NCI-H510A (cell line): ENCODE results near the gene MEDAG.

Source experiments
- DNase-seq: peaks from one replicate; lab custom pipeline; 2025; lab: John Stamatoyannopoulos, UW

MEDAG gene

DNA sequence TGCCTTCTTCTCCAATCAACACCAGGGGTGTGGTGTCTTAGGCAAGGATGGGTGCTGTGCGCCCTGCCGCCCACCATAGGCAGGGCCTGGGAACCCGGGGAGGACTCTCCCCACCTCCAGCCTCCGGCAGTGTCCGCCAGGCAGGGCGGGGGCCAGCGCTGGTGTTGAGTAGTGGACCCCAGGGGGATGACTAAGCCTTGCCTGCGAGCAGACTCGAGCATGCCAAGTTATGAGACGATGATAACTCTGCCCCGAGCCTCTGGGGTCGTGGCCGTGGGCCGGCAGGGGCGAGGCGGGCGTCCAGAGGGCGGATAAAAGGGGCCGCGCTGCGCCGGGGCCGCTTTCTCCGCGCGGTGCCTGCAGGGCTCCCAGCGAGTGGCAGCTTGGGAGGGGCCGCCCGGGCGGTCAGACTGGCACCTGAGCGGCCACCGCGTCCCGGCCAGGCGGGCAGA is at the start of gene MEDAG:
TSS of gene MEDAG (plus strand) at position 340 of the 452 bp plus-strand sequence. CDS start 245 bp downstream, outside the sequence.
- no peak for DNase-seq

DNA sequence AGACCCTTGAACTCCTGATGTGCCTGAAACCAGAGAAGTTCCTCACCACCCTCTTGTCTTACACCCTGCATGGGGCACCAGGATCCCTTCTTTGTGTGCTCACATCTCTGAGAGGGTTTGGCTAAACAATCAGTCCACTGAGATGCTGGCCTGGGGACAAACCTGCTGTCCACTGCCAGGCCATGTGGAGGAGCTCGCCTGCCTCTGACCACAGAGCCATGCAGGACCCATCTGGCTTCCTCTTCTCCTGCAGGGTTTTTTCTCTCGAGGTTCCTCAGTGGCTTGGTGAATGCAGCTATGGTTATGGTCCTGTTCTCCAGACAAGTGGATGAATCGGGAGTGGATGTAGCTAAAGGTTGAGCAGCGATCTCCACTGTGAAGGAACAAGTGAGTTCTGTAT is 49.1 kb upstream of the MEDAG start:
- no peak for DNase-seq

- no peak for DNase-seq
Observed at GRCh38 chr13:30857636-30858035, 48.4 kb upstream of the MEDAG start.

DNA sequence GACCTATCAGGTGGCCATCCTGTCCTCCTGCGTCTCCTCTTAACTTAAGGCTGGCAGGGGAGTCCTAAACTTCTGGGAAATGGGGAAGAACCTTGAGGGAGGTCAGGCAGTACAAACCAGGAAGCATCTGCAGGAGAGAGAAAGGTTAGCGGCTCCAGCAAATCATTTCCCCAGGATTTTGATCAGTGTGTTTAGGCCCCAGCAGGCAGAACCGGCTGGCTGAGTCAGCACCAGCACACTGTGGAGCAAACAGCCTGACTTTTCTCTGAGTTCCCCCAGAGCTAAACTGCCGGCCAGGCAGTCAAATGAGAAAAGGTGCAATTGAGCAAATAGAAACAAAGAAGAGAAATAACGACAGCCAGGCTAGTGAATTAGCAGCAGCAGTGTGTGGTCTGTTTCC is 46.7 kb upstream of the MEDAG start:
- DNase-seq: no peak

- no peak for DNase-seq
Observed at GRCh38 chr13:30861163-30861562, 44.9 kb upstream of the MEDAG start.

DNA sequence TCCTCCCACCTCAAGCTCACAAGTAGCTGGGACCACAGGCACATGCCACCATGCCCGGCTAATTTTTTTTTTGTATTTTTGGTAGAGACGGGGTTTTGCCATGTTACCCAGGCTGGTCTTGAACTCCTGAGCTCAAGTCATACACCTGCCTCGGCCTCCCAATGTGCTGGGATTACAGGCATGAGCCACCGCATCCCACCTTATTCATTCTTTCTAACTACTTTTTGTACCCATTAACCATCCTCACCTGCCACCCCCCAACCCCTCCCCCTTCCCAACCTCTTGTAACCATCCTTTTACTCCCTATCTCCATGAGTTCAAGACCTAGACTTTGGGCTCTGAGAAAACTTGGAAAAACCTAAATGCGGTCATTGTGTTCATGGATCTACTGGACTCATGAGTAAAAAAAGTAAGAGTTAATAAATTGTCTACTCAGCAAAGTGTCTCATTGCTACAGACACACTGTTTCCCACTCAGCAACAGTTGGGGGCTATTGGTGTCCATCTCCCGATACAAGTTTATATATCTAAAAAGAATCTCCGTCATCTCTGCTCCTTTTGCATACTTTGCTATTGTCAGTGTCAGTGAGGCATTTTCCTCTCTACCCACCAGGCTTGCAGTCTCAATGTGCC is 44.1 kb upstream of the MEDAG start:
- no peak for DNase-seq

- DNase-seq: no peak
Observed at GRCh38 chr13:30862707-30863106, 43.4 kb upstream of the MEDAG start.

DNA sequence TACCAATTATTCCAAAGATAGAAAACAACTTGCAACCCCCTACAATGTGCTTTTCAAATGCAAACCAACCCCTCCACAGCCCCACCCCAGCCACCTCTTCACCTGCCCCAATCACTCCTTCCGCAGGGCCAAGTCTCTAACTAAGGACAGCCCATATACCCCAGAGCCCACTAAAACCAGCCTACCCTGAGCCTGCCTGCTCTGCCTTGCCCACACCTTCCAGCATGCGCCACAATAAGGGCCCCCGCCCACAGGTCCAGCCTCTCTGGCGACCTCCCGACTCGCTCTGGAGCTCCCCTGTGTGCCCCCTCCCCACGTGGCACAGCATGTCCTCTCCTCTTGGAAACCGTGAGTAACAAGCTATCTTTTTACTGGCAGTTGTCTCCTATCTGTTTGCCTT is 42.8 kb upstream of the MEDAG start:
- DNase-seq: no peak

DNA sequence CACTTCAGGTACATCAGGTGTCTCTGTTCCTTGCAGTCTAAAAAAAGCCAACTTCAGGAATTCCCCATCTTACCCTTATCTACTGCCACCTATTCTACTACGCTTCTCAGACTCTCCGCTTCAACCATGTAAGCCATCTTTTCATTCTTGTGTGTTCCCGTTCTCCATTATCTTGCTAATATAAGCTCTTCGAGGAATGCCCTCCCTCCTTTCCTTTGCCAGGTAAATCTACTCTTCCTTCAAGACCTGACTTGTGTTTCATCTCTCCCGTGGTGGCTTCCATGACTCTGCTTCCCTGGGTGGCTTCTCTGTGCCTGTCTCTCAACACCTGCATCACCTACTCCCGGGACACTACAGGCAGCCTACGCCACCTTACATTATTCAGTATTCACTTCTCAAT is 42.3 kb upstream of the MEDAG start:
- no peak for DNase-seq

DNA sequence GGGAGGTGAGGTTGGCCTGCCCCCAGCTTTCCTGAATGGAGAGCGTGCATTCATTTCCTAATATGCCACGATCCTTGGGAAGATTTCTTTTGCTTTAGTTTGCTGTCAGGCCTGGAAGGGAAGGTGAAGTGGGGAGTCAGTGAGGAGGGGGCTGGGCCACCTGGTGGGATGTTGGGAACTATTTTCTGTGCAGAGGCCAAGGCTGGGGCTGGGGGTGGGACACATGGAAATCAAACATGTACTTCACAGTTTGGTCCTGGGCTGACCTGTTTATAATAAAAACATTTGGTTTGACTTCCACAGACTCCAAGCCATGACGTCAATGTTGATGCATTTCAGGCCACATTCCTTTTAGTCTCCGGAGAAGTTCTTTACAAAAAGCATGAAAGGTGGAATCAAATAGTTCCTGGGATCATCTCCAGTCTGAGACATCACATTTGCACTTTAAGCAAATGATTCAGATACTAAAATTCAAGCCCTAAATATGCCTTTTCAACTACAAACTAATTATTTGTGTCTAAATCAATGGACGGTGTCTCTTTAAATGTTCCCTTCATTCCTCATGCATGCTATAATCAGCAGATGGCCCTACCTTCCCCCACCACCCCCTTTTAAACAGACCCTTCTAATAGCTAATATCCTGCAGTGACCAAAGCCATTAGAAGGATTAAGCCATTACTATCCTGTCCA is 41.5 kb upstream of the MEDAG start:
- DNase-seq: no peak

DNA sequence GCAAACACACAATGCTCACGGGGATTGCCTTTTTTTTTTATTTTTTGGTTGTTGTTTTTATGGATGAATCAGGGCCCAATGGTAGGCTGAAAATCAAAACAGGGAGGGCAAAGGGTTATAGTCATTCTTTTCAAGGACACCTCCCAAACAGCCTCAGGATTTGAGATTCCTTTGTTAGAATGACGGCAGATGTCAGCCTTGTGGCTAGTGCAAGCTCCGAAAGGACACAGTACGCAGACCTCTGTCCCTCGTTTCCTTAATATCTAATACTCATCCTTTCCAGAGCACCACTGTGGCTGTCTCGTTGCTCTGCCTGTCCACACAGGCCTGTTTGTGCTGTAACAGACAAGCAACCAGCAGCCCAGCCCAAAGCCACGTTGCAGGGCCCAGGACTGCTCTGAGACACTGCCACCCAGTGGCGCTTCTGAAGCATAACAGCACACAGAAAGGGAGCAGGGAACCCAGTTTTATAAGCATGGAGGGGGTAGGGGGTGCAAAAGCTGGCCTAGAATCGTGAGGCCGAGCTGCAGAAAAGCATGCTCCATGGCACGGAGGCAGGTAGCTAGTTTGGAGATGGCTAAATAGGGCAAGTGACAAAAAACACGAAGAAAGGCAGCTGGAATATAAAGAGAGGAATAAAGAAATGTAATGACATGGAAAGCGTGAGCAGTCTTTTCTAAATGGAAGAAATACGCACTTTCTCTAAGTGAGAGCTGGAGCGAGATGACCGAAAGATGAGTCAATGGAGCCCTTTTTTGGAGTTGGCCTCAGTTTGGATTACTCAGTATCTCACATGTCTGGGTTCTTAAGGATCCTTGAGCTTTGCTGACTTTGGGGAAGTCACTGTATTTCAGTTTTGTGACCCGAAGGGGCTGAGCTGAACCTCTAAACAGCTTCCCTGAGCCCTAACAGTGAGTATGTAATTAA is 40.7 kb upstream of the MEDAG start:
- DNase-seq: peak; percentile 52

DNA sequence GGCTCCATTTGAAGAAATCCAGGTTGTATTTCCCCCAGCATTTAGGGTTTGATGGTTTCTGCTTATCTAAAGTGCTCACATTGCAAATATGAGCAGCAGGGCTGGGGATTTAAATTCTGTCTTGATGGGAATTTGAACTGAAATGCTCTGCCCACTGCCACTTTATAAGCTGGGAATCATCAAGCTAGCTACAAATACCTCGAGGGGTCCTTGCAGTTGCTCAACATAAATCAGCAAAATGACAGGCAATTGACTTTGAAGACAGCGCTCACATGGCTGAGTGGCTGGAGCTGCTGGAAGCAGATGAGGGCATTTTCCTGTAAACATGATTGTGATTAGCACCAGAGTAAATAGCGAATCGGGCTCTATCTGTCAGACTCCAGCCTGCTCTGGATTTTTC is 39.4 kb upstream of the MEDAG start:
- no peak for DNase-seq

DNA sequence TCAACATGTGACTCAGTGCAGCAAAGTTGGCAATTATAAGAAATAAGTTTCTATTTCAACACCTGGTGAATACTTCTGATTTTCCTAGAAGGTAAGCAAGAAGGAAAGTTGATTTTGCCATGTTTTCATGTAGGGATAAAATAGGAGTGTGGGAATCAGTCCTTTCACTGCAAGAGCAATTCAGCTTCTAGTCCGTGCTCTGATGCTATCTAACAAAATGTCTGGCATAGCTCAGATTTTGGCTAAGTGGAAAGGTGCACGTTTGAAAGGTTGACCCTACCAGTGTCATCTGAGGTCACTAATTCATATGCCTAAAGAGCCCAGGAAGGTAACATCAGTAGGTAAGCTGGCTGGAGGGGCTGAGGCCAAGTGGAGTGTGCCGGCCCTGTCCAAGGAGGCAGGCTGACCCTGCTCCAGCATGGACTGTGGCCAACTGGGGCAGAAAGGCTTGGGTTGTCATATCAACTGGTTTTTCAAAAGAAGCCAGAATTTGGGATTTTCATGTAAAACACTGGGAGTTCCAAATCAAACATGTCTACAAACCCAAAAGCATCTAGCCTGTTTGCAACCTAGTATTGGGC is 38.9 kb upstream of the MEDAG start:
- no peak for DNase-seq

- DNase-seq: no peak
Observed at GRCh38 chr13:30868799-30869470, 37.1 kb upstream of the MEDAG start.

GRCh38 chr13:30869491-30869890 is 36.6 kb upstream of the MEDAG start:
- no peak for DNase-seq

DNA sequence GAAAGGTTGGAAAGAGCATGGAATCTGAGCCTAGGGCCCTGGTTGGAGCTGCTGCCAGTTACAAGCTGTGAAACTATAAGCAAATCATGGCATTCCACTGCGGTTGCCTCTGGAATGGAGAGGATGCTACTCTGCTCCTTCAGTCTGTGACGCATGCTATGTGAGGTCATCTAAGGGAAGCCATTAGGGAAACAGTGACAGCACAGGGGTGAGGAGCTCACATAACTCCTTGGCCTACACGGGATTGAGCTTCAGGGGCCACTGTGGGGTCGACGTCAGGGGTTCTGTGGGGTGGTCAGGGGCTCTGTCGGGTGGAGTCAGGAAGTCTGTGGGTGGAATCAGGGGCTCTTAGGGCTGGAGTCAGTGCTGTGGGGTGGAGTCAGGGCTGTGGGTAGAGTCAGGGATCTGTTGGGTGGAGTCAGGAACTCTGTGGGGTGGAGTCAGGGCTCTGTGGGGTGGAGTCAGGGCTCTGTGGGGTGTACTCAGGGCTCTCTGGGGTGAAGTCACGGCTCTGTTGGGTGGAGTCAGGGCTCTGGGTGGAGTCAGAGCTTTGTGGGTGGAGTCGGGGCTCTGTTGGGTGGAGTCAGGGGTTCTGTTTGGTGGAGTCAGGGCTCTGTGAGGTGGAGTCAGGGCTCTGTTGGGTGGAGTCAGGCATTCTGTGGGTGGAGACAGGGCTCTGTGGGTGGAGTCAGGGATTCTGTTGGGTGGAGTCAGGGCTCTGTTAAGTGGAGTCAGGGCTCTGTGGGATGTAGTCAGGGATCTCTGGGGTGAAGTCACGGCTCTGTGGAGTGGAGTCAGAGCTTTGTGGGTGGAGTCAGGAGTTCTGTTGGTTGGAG is 35.8 kb upstream of the MEDAG start:
- DNase-seq: no peak

DNA sequence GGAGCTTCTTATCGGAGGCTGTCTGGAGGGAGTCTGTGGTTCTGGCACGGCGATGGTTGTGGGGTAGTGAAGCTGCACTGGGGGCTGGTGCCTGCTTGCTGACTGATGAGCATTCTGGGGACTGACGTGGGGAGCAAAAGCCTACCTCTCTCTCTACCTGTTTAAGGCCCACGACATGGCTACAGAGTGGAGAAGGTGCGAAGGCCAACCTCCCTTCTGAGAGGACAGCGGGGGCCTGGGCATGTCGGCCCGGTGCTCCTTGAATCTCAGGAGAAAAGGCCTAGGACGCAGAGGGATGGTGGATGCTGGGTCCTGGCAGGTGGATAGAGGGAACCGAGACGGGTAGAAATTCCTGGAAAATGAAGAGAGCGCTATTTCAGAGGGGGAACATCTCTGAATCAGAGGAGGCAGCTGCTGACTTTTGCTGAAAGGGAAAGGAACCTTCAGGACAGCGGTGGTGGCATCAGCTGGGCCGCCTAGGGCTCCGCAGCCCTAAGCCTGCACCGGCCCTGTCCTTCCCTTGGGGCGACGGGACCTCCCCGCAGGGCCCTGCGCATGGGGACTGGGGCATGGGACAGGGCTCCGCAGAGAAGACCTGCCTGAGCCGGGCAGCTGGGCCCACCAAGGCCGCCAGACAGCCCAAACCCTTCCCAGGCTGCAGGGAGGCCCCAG is 35.0 kb upstream of the MEDAG start:
- DNase-seq: no peak

GRCh38 chr13:30871588-30872275 is 34.3 kb upstream of the MEDAG start:
- DNase-seq: no peak

GRCh38 chr13:30872276-30872594 is 33.8 kb upstream of the MEDAG start:
- DNase-seq: no peak
